Measurements from ENCODE around the gene ZNF253. TPM values are rescaled to one million over a fixed set of nuclear protein-coding genes. Genes with fewer than 3 reads are reported as not detected.
A peak's percentile ranks its signal among the peaks of the same experiment; 100 is the strongest.

The ZNF253 gene
- total and polyA plus RNA-seq, 10 of the 15 experiments (the other 5 are each of a cell fraction or from before 2014, with no cell fraction given): 2.6 to 8.9 (median 5.2) TPM

DNA sequence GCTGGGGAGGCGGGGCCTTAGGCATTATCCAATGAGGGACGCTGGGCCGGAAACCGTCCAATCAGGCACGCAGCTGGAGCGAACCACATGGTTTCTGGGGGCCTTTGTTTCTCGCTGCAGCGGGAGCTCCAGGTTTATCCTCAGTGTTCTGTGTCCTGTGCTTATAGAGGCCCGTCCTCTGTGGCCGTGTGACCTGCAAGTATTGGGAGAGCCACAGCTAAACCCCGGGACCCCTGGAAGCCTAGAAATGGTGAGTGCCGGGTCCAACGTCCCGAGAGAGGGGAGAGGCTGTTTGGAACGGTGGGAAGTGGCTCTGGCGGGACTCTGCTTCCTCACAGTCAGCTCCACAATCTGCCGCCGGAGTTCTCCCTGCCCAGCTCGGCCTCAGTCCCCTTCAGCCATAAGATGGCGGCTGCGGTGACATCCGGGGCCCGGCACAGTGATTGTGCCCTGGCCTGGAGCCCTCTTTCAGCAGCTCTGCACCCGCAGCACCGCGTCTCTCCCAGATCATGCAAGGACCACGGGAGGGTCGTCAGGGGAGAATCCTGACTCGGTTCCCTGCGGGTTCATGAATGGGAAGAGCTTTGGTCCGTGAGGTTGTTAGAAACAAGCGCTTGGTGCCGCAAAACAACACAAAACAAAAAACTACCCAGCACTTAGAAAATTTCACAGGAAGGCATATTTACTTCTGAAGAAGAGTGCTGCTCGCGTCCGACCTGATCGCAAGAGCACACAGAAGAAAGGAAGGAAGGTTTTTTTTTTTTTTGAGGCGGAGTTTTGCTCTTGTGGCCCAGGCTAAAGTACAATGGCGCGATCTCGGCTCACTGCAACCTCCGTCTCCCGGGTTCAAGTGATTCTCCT, at the start of gene ZNF253 (continued):
- peak; percentile 54; the same call in 1 of the 2 replicates for TF ChIP-seq ZNF384 (IDR thresholded peaks at IDR 0.05; ENCODE audit: borderline replicate concordance, low read depth, low read length)
- TF ChIP-seq, protein P1, sequence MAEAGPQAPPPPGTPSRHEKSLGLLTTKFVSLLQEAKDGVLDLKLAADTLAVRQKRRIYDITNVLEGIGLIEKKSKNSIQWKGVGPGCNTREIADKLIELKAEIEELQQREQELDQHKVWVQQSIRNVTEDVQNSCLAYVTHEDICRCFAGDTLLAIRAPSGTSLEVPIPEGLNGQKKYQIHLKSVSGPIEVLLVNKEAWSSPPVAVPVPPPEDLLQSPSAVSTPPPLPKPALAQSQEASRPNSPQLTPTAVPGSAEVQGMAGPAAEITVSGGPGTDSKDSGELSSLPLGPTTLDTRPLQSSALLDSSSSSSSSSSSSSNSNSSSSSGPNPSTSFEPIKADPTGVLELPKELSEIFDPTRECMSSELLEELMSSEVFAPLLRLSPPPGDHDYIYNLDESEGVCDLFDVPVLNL (IDR thresholded peaks at IDR 0.05; ENCODE audit: low read depth, low read length): no peak
- no peak for TF ChIP-seq BHLHE40 (IDR thresholded peaks at IDR 0.05; ENCODE audit: borderline replicate concordance in 1 of 2, low read depth in 2 of 2, low read length in 1 of 2)
- TF ChIP-seq MTA3 (IDR thresholded peaks at IDR 0.05; ENCODE audit: borderline replicate concordance, low read length): no peak
- no peak for TF ChIP-seq MTA2 (IDR thresholded peaks at IDR 0.05; ENCODE audit: low read depth)
- no peak for TF ChIP-seq EGR1 (IDR thresholded peaks at IDR 0.05; ENCODE audit: borderline replicate concordance in 1 of 2, low read depth in 2 of 2, low read length in 2 of 2)
- TF ChIP-seq, protein P2, sequence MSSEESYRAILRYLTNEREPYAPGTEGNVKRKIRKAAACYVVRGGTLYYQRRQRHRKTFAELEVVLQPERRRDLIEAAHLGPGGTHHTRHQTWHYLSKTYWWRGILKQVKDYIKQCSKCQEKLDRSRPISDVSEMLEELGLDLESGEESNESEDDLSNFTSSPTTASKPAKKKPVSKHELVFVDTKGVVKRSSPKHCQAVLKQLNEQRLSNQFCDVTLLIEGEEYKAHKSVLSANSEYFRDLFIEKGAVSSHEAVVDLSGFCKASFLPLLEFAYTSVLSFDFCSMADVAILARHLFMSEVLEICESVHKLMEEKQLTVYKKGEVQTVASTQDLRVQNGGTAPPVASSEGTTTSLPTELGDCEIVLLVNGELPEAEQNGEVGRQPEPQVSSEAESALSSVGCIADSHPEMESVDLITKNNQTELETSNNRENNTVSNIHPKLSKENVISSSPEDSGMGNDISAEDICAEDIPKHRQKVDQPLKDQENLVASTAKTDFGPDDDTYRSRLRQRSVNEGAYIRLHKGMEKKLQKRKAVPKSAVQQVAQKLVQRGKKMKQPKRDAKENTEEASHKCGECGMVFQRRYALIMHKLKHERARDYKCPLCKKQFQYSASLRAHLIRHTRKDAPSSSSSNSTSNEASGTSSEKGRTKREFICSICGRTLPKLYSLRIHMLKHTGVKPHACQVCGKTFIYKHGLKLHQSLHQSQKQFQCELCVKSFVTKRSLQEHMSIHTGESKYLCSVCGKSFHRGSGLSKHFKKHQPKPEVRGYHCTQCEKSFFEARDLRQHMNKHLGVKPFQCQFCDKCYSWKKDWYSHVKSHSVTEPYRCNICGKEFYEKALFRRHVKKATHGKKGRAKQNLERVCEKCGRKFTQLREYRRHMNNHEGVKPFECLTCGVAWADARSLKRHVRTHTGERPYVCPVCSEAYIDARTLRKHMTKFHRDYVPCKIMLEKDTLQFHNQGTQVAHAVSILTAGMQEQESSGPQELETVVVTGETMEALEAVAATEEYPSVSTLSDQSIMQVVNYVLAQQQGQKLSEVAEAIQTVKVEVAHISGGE (CRISPR knock-in tag; IDR thresholded peaks at IDR 0.05): no peak
